ENCODE data around the gene PLXNA2. TPM values are rescaled to one million over a fixed set of nuclear protein-coding genes. Genes with fewer than 3 reads are reported as not detected.

PLXNA2 gene
- total RNA-seq, 4 donors from 2014 or later = 19.8 to 41.6 (median 27.9) TPM

GRCh38 chr1:208222376-208223126 is 21.6 kb downstream of the PLXNA2 start:
- WGBS = 70% methylated on average over 13 of the region's 14 CpGs
- H3K4me1 ChIP-seq = peaks cover 78 to 93% (median 88%) of the 10 kb centered on the region in 4 donors
- no peak for DNase-seq (ENCODE audit: extremely low spot score)
- no peak overlapping the region for H3K4me3 ChIP-seq
- intact Hi-C loops (cut with DNase I) = no loop called here
- peak overlapping the region; percentile 51 to 89 (median 74) for H3K27ac ChIP-seq (replicated peaks in 1 of 4)
- H3K36me3 ChIP-seq = peaks cover 0 to 2% (median 1%) of the 10 kb centered on the region in 4 donors
- no peak for TF ChIP-seq POLR2A (IDR thresholded peaks at IDR 0.05; ENCODE audit: low read depth)
- TF ChIP-seq CTCF (IDR thresholded peaks at IDR 0.05) = no peak
- TF ChIP-seq POLR2AphosphoS5 (IDR thresholded peaks at IDR 0.05) = no peak
- no peak for TF ChIP-seq EP300 (IDR thresholded peaks at IDR 0.05)
- H3K27me3 ChIP-seq = no peaks in the 10 kb centered on the region
- H3K9me3 ChIP-seq = no peaks in the 10 kb centered on the region

- TF ChIP-seq EP300 (IDR thresholded peaks at IDR 0.05) (no peak), POLR2A (IDR thresholded peaks at IDR 0.05; ENCODE audit: low read depth) (no peak), POLR2AphosphoS5 (IDR thresholded peaks at IDR 0.05) (no peak), CTCF (IDR thresholded peaks at IDR 0.05) (no peak)
- intact Hi-C loops (cut with DNase I) = no loop called here
- Histone ChIP-seq H3K27ac (replicated peaks in 1 of 4) (peak overlapping the region; percentile 81 to 89 (median 83)), H3K9me3 (no peaks in the 10 kb centered on the region), H3K4me1 (peaks cover 76 to 93% (median 88%) of the 10 kb centered on the region in 4 donors), H3K36me3 (peaks cover 11 to 15% (median 14%) of the 10 kb centered on the region in 4 donors), H3K4me3 (no peak overlapping the region), H3K27me3 (no peaks in the 10 kb centered on the region)
- no peak for DNase-seq (ENCODE audit: extremely low spot score)
- no CpG with 5 or more reads among the region's 1 CpG for WGBS
Observed at GRCh38 chr1:208221291-208221622, 22.9 kb downstream of the PLXNA2 start.

GRCh38 chr1:208219659-208220282 is 24.4 kb downstream of the PLXNA2 start:
- H3K27me3 ChIP-seq = no peaks in the 10 kb centered on the region
- no peaks in the 10 kb centered on the region for H3K9me3 ChIP-seq
- peak overlapping the region; percentile 81 to 89 (median 83) for H3K27ac ChIP-seq (replicated peaks in 1 of 4)
- TF ChIP-seq CTCF (IDR thresholded peaks at IDR 0.05) (no peak), EP300 (IDR thresholded peaks at IDR 0.05) (no peak), POLR2AphosphoS5 (IDR thresholded peaks at IDR 0.05) (peak; percentile 56 to 77)
- peak overlapping the region in 3 of 4 donors; percentile 2 to 23 (median 8) for H3K4me3 ChIP-seq
- intact Hi-C loops (cut with DNase I) = no loop called here
- peaks cover 15 to 29% (median 24%) of the 10 kb centered on the region in 4 donors for H3K36me3 ChIP-seq
- H3K4me1 ChIP-seq = peaks cover 77 to 91% (median 87%) of the 10 kb centered on the region in 4 donors
- WGBS = 23% methylated on average over 11 of the region's 15 CpGs
- no peak for DNase-seq (ENCODE audit: extremely low spot score)

- peak overlapping the region in 1 of 4 donors; percentile 23 for H3K4me3 ChIP-seq
- 88% methylated on average over 4 of the region's 5 CpGs for WGBS
Observed at GRCh38 chr1:208219098-208219658, 25.0 kb downstream of the PLXNA2 start.

More at GRCh38 chr1:208219098-208219658, 25.0 kb downstream of the PLXNA2 start:
- H3K4me1 ChIP-seq = peaks cover 79 to 97% (median 93%) of the 10 kb centered on the region in 4 donors
- no peaks in the 10 kb centered on the region for H3K9me3 ChIP-seq
- H3K36me3 ChIP-seq = peaks cover 15 to 33% (median 26%) of the 10 kb centered on the region in 4 donors
- H3K27ac ChIP-seq (replicated peaks in 1 of 4) = peak overlapping the region; percentile 81 to 89 (median 83)
- H3K27me3 ChIP-seq = no peaks in the 10 kb centered on the region
- TF ChIP-seq CTCF (IDR thresholded peaks at IDR 0.05) (no peak), POLR2AphosphoS5 (IDR thresholded peaks at IDR 0.05) (no peak), POLR2A (IDR thresholded peaks at IDR 0.05; ENCODE audit: low read depth) (no peak), EP300 (IDR thresholded peaks at IDR 0.05) (no peak)
- intact Hi-C loops (cut with DNase I) = no loop called here
- DNase-seq (ENCODE audit: extremely low spot score) = no peak
